ENCODE data around the gene SNRPD3. TPM values are rescaled to one million over a fixed set of nuclear protein-coding genes. Genes with fewer than 3 reads are reported as not detected.
"Not testable (repeated sequence)": the region's sequence is repeated elsewhere in the genome, so short reads cannot be mapped to it uniquely, and the experiment has no call there.

The SNRPD3 gene
- total RNA-seq, 1 donor = 112 TPM

DNA sequence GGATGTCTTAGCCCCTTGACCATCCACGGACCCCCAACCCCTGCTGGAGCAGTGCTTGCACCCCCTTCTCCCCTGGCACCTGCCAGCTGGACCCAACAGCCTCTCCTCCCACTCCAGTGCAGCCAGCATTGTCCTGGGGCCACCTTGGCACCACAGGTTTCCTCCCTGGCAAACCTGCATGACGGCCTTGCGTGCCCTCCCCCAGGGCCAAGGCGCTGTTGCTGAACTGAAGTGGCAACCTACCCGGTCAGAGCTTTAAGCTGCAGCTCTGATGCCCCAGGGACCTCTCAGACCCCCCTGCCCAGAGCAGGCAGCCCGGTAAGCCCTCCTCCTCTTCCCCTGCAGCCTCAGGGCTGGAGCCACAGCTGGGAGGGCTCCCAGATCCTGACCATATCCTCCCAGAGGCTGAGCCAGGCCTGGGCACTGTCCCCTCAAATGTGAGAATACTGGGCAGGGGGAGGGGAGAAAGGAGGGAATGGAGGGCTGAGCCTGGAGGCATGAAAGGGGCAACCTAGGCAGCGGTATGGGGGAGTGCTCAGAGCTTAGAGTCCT is 38.8 kb downstream of the SNRPD3 start:
- TF ChIP-seq, protein P1, sequence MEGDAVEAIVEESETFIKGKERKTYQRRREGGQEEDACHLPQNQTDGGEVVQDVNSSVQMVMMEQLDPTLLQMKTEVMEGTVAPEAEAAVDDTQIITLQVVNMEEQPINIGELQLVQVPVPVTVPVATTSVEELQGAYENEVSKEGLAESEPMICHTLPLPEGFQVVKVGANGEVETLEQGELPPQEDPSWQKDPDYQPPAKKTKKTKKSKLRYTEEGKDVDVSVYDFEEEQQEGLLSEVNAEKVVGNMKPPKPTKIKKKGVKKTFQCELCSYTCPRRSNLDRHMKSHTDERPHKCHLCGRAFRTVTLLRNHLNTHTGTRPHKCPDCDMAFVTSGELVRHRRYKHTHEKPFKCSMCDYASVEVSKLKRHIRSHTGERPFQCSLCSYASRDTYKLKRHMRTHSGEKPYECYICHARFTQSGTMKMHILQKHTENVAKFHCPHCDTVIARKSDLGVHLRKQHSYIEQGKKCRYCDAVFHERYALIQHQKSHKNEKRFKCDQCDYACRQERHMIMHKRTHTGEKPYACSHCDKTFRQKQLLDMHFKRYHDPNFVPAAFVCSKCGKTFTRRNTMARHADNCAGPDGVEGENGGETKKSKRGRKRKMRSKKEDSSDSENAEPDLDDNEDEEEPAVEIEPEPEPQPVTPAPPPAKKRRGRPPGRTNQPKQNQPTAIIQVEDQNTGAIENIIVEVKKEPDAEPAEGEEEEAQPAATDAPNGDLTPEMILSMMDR (IDR thresholded peaks at IDR 0.05; ENCODE audit: insufficient read depth, low read length) = no peak
- no peak for DNase-seq (ENCODE audit: low read depth)
- H3K4me3 ChIP-seq (ENCODE audit: low read depth, low read length) = no peak overlapping the region

DNA sequence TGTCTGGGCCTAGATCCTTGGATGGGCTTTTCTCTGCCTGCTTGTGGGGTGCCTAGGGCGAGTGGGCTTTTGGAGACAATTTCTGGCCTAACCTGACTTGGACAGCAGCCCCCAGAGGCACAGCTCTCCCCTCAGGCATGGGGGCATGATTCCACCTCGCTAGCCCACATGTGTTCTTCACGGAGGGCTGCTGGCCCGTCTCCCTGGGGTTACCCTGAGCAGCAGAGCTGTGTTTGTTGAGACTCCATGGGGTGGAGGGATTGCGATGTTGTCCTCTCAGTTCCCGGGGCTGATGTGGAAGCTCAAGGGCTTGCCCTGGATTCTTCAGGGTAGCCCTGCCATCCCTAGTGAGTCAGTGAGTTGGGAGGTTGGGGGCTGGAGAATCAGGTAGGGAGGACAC is 39.4 kb downstream of the SNRPD3 start:
- no peak for DNase-seq (ENCODE audit: low read depth)
- TF ChIP-seq, protein P1 (IDR thresholded peaks at IDR 0.05; ENCODE audit: insufficient read depth, low read length) = no peak
- no peak overlapping the region for H3K4me3 ChIP-seq (ENCODE audit: low read depth, low read length)

DNA sequence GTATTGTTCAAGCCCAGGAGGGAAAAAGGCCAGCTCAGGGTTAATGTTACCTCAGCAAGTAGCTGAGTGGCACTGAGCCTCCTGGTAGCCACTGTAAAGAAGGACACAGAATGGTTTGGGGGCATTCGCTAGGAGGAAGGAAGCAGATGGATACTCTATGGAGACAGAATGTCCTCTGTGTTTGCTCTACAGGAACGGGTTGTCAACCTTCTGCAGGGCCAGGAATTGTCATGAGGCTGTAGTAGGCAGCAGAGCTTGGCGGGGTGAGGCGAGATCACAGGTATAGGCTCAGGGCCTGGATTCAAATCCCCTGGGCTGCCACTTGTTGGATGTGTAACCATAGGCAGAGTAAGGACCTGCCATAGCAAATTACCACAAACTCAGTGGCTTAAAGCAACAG is 40.1 kb downstream of the SNRPD3 start:
- TF ChIP-seq, protein P1 (IDR thresholded peaks at IDR 0.05; ENCODE audit: insufficient read depth, low read length) = no peak
- no peak for DNase-seq (ENCODE audit: low read depth)
- H3K4me3 ChIP-seq (ENCODE audit: low read depth, low read length) = no peak overlapping the region

DNA sequence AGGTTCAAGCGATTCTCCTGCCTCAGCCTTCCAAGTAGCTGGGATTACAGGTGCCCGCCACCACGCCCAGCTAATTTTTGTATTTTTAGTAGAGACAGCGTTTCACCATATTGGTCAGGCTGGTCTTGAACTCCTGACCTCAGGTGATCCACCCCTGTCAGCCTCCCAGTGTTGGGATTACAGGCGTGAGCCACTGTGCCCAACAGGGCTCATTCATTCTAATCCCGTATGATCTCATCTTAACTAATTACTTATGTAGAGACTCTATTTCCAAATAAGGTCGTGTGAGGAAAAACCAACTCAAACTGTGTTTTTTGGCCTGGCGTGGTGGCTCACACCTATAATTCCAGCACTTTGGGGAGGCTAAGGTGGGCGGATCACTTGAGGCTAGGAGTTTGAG is 41.3 kb downstream of the SNRPD3 start:
- not testable (repeated sequence) for H3K4me3 ChIP-seq (ENCODE audit: low read depth, low read length); DNase-seq (ENCODE audit: low read depth)

DNA sequence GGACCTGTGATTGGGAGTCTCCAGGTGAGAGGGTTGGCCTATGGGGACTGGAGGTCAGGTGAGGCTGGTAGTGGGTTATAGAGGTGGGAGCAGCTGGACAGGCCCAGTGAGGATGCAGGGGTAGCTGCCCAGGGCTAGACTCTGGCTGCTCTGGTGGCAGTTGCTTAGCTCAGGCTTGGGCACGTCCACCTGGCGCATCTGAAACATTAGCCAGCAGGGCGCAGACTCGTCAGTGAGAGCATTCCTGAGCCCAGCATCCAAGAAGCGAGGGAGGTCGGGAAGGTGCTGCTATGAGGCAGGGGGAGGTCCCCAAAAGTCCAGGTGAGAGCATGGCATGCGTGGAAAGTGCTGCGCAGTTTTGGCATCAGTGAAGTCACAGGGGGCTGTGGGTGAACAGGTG is 43.7 kb downstream of the SNRPD3 start:
- TF ChIP-seq, protein P1 (IDR thresholded peaks at IDR 0.05; ENCODE audit: insufficient read depth, low read length) = no peak
- DNase-seq (ENCODE audit: low read depth) = no peak
- no peak overlapping the region for H3K4me3 ChIP-seq (ENCODE audit: low read depth, low read length)

DNA sequence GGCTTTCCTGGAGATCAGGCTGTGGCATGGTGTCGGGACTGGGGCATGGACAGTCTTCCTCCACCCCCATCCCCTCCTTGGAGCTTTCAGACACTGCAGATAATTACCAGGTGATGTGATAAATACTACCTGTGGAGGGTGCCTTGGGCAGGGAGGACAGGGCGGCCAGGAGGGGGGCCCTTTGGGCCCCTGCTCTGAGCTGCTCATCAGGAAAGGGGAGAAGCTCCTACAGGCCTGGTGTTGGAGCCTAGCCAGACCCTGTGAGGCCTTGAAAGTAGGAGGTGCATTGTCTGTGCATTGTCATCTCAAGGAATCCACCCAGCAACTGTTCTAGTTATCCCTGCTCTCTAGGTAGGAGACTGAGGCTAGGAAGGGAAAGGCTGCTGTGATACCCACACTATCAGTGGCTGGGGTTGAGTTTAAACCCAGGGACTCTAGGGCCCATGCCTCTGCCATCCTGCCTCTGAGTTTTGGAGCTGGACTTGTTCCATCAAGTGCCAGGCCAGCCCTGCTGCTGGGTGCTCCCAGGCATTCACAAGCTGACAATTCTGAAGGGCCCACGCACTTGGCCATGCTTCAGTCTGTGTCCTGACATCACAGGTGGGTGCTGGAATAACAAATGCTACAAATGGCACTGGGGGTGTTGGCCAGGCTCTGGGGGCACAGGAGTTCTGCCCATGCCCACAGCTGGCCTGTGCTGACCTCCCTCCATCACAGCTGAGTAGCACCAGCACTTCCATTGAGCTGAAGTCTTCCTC is 44.3 kb downstream of the SNRPD3 start:
- not testable (repeated sequence) for H3K4me3 ChIP-seq (ENCODE audit: low read depth, low read length); DNase-seq (ENCODE audit: low read depth)

DNA sequence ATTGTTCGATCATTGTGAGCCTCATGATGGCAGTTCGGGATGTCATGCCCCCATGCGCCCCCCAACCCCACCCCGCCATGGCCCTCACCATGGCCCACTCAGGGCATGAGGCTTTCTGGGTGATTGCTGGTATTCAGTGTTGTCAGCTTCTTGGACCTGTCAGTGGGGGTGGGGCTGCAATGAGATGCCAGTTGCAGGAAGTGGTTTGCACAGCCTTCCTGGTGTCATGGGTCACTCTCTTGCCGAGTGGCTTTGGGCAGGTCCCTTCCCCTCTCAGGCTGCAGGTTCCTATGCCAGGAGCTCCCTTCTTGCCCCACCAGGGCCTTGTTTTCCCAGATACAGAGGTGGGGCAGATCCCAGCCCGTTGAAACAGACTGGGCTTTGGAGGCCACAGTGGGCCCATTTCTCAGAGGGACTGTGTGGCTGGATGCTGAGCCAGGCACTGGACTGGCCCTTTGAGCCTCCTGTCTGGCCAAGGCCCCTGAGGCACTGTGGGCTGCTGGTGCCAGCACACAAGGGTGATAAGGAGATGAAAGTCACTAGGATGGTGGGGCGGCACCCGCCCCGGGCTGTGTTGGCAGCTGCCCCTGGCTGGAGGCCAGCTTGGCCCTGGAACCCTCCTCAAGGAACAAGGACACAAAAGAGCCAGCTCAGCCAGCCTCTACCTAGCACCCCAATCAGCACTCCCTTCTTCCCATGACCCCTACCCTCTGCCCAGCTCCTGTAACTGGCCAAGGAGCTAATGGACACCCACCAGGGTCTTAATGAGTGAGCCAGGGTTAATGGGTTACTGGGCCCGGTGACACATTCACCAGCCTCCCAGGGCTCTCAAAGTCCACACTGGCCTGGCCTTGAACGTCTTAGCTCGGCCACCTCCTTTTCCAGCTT is 45.7 kb downstream of the SNRPD3 start:
- H3K4me3 ChIP-seq (ENCODE audit: low read depth, low read length) = no peak overlapping the region
- TF ChIP-seq, protein P1 (IDR thresholded peaks at IDR 0.05; ENCODE audit: insufficient read depth, low read length) = no peak
- DNase-seq (ENCODE audit: low read depth) = no peak

DNA sequence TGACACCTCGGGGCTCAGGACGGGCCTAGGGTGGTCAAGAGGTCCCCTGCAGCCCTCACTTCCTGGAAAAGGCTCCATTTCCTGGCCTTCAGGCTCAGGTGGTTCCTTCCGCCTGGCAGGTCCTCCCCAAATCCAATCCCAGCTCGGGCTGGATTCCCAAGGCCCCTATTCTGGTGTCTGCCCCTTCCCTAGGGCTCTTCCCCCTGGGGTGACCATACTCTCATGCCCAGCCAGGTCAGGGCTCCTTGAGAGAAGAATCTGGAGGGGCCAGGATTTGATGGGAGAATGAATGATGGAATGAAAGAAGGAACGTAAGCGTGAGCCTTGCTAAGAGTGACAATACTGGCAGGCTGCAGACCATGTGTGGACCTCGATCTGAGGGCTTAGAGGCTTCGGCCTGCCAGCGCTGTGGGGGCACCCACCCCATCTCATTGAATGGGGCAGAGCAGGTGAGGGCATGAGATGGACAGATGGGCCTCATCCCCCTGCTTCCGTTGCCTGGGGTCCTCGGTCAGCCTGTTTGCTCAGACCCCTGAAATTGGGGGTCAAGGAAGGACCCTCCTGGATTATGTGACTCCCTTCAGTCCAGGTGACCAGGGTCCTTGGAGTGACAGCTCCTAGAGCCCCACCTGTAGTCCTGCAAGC is 46.4 kb downstream of the SNRPD3 start:
- not testable (repeated sequence) for H3K4me3 ChIP-seq (ENCODE audit: low read depth, low read length); DNase-seq (ENCODE audit: low read depth)

DNA sequence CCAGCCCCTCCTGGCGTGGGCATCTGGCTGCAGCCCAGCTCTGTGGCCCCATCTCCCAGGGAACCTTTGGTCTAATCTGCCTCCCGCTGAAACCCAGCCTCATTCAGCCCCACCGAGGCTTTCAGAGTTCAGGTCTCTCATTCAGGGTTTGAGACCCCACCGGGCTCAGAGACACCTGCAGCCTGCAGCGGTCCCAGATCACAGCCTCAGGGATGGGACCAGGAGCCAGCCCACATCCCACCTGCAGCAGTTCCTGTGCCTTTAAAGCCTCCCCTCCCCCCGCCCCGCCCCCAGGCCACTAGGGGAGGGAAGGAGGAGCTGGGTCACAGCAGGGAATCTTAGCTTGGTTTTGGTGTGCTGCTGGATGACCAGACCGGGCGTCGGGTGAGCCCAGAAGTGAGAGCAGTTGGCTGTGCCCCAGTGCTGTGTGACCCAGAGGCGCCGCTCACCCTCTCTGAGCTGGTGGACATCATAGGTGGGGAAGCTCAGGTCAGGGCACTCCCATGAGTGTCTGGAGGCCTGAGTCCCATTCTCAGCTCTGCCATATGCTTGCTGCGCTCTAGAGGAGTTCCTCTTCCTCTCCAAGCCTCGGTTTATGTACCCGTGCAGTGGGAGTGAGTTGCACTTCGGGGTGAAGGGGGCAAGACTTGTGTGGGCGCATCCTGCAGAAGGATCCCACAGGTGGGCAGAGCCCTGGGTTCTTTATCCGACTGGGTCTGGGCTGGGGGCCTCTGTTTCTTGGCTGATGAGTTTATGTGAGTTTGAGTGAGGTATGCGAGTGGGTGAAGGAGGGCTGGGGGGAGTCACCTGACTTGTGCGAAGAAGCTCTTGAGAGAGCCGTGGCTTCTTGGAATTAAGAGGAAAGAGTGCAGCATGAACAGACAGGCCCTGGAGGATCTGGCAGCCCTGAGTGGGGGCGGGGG is 47.3 kb downstream of the SNRPD3 start, which contains the start of gene GGT1:
GGT1 (plus strand) TSS at position 347 of the 923 bp plus-strand sequence. CDS start 7,889 bp downstream, outside the sequence.
- H3K4me3 ChIP-seq (ENCODE audit: low read depth, low read length); DNase-seq (ENCODE audit: low read depth): not testable (repeated sequence)

All from fibroblast of the aortic adventitia (primary cell).